PC-3 (cell line): ENCODE results near the gene TM9SF3. TPM values are rescaled to one million over a fixed set of nuclear protein-coding genes. Genes with fewer than 3 reads are reported as not detected.
A peak's percentile ranks its signal among the peaks of the same experiment; 100 is the strongest.

ENCODE experiments used
- ATAC-seq: fragments of 200-7000 bp; cut with Tn5 transposase; 2 replicates; pipeline ENCODE4 v1.9.1; 2020; ENCODE audit warnings: mild to moderate bottlenecking, moderate library complexity
- BruUV-seq: library from RNA; stranded (reverse); fragments of 400-500 nt; replicated peaks from 2 replicates; lab custom pipeline; 2021; lab: Mats Ljungman, UMichigan
- CTCF ChIA-PET: fragments of 300-600 bp; sonication (Branson Sonifier 250); formaldehyde crosslinking; loops from one replicate; lab custom pipeline; 2022; ENCODE audit warnings: antibody characterized with exemption; lab: Charles Lee
- POLR2A ChIA-PET: fragments of 300-600 bp; sonication (Branson Sonifier 250); formaldehyde crosslinking; loops from one replicate; lab custom pipeline; 2022; ENCODE audit warnings: antibody characterized with exemption; ENCODE audit not compliant: unreplicated experiment; lab: Charles Lee
- DNase-seq: peaks from one replicate; pipeline ENCODE4 v3.0.0-alpha.2; 2015
- H2AFZ ChIP-seq: fragments of 300-600 bp; sonication (generic); 2 replicates; pipeline ENCODE4 v1.6.0; 2016; ENCODE audit warnings: antibody characterized with exemption, low read length
- H3F3A ChIP-seq: fragments of 300-600 bp; sonication (generic); one replicate; pipeline ENCODE4 v1.6.0; 2017; ENCODE audit warnings: antibody characterized with exemption, low read length, control low read depth, mild to moderate bottlenecking; ENCODE audit not compliant: unreplicated experiment
- H3K27ac ChIP-seq: fragments of 300-600 bp; sonication (generic); 2 replicates; pipeline ENCODE4 v1.5.1; 2016; ENCODE audit warnings: mild to moderate bottlenecking, low read length
- H3K27me3 ChIP-seq: fragments of 300-600 bp; sonication (generic); 2 replicates; pipeline ENCODE4 v1.6.1; 2016; ENCODE audit warnings: low read length, mixed read lengths
- H3K36me3 ChIP-seq: fragments of 300-600 bp; sonication (generic); 2 replicates; pipeline ENCODE4 v1.6.1; 2016; ENCODE audit warnings: low read depth, mixed run types, low read length, mixed read lengths
- H3K4me1 ChIP-seq: fragments of 300-600 bp; sonication (generic); 2 replicates; pipeline ENCODE4 v1.5.1; 2016; ENCODE audit warnings: low read length; ENCODE audit not compliant: insufficient read depth
- H3K4me2 ChIP-seq: fragments of 300-600 bp; sonication (generic); 2 replicates; pipeline ENCODE4 v1.6.0; 2016; ENCODE audit warnings: low read length
- H3K4me3 ChIP-seq: fragments of 300-600 bp; sonication (generic); 2 replicates; pipeline ENCODE4 v1.5.1; 2016; ENCODE audit warnings: mild to moderate bottlenecking, low read length, mixed read lengths
- H3K79me2 ChIP-seq: fragments of 300-600 bp; sonication (generic); 2 replicates; pipeline ENCODE4 v1.6.1; 2017; ENCODE audit warnings: low read length, mixed read lengths
- H3K9ac ChIP-seq: fragments of 300-600 bp; sonication (generic); 2 replicates; pipeline ENCODE4 v1.6.0; 2016; ENCODE audit warnings: mild to moderate bottlenecking, low read length
- H3K9me2 ChIP-seq: fragments of 300-600 bp; sonication (generic); replicated peaks from 2 replicates; pipeline ENCODE4 v1.6.1; 2016; ENCODE audit warnings: mixed run types, low read length, mixed read lengths
- H3K9me3 ChIP-seq: fragments of 300-600 bp; sonication (generic); 2 replicates; pipeline ENCODE4 v1.6.1; 2016; ENCODE audit warnings: low read length, mixed read lengths
- H4K20me1 ChIP-seq: fragments of 300-600 bp; sonication (generic); 2 replicates; pipeline ENCODE4 v1.6.1; 2016; ENCODE audit warnings: low read length, mixed read lengths
- EZH2 ChIP-seq: fragments of 300-600 bp; sonication (generic); IDR thresholded peaks from one replicate; pipeline ENCODE4 v1.6.1; 2017; ENCODE audit warnings: antibody characterized with exemption, mild to moderate bottlenecking, low read length; ENCODE audit not compliant: unreplicated experiment
- EZH2phosphoT487 ChIP-seq: fragments of 300-600 bp; sonication (generic); IDR thresholded peaks from 2 replicates; pipeline ENCODE4 v1.6.1; 2018; ENCODE audit warnings: mild to moderate bottlenecking, antibody characterized with exemption, low read length, borderline replicate concordance
- intact Hi-C: fragments of 100-400 bp; cut with micrococcal nuclease; formaldehyde crosslinking; loops from 2 replicates; pipeline ENCODE4 v1.9.0; 2023
- total RNA-seq: library from RNA; depleted of rRNA; stranded (reverse); fragments of >200 nt; gene quantifications from 2 replicates; pipeline ENCODE4 v1.2.3, GENCODE V29; 2014
- TF ChIP-seq, protein P1 (sequence below): fragments of 300-600 bp; sonication (generic); conservative IDR thresholded peaks from 2 replicates; pipeline ENCODE4 v1.5.1; 2017; ENCODE audit warnings: antibody characterized with exemption, low read depth, mild to moderate bottlenecking, low read length

Gene TM9SF3
- total RNA-seq, 1 experiment from 2014 or later = 39.2 TPM

DNA sequence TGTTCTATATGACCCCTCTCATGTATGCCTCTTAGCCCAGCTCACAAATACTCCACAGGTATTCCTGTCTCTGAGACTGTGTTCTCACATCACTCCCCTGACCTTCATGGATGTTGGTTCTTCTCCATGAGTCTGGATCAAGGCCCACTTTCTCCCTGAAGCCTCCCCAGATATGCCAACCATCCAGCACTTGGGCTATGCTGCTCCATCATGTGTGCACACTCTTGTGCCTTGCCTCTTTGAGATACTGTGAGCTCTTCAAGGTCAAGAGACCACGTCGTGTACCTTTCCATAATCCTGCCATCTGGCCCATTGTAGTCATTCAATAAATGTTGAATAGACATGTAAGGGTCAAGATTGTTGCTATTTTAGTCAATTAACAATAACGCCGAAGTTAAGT lies 30.1 kb upstream of the TM9SF3 start:
- ATAC-seq (no peak), DNase-seq (no peak)
- Histone ChIP-seq H4K20me1 (no peaks in the 10 kb centered on the region), H3K9ac (no peak overlapping the region), H3K36me3 (no peaks in the 10 kb centered on the region), H3K79me2 (no peaks in the 10 kb centered on the region), H3K9me2 (no peaks in the 10 kb centered on the region), H3K27ac (no peak overlapping the region), H3K4me3 (no peak overlapping the region), H3K9me3 (no peaks in the 10 kb centered on the region), H3K4me1 (peaks cover 34% of the 10 kb centered on the region), H3K4me2 (no peak overlapping the region), H3K27me3 (no peaks in the 10 kb centered on the region), H2AFZ (no peak overlapping the region), H3F3A (no peaks in the 10 kb centered on the region)
- TF ChIP-seq EZH2 (no peak), EZH2phosphoT487 (no peak)
- TF ChIP-seq, protein P1, sequence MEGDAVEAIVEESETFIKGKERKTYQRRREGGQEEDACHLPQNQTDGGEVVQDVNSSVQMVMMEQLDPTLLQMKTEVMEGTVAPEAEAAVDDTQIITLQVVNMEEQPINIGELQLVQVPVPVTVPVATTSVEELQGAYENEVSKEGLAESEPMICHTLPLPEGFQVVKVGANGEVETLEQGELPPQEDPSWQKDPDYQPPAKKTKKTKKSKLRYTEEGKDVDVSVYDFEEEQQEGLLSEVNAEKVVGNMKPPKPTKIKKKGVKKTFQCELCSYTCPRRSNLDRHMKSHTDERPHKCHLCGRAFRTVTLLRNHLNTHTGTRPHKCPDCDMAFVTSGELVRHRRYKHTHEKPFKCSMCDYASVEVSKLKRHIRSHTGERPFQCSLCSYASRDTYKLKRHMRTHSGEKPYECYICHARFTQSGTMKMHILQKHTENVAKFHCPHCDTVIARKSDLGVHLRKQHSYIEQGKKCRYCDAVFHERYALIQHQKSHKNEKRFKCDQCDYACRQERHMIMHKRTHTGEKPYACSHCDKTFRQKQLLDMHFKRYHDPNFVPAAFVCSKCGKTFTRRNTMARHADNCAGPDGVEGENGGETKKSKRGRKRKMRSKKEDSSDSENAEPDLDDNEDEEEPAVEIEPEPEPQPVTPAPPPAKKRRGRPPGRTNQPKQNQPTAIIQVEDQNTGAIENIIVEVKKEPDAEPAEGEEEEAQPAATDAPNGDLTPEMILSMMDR = no peak
- ChIA-PET CTCF (no interaction called here), POLR2A (no interaction called here)
- no TSS peak for BruUV-seq
- intact Hi-C loops = no loop called here

DNA sequence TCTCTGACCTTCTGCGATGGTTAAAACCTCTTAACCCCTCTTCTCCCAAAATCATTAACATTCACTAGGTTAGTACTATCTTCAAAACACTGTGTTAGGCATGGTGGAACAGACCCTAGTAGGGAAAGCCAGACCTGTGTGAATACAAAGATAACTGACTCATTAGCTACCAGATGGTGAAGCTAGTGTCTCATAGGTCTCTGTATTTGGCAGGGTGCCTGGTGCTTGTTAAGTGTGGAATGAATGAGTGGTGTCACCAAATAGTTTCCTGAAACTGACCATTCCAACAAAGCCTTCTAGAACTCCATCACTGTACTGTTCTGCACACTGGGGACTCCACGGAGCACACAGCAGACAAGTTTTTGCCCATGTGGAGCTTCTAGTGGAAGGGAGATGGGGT lies 27.7 kb upstream of the TM9SF3 start:
- peak; percentile 88 for ATAC-seq
- no peak overlapping the region for H3K9ac ChIP-seq
- BruUV-seq = no TSS peak
- no peaks in the 10 kb centered on the region for H4K20me1 ChIP-seq
- no peaks in the 10 kb centered on the region for H3K27me3 ChIP-seq
- no peaks in the 10 kb centered on the region for H3K9me3 ChIP-seq
- no peak overlapping the region for H3K4me3 ChIP-seq
- H3K4me1 ChIP-seq = peaks cover 38% of the 10 kb centered on the region
- ChIA-PET CTCF (no interaction called here), POLR2A (no interaction called here)
- peak overlapping the region; percentile 39; the same call in 1 of the 2 replicates for H3K27ac ChIP-seq
- TF ChIP-seq, protein P1 = no peak
- TF ChIP-seq EZH2 (no peak), EZH2phosphoT487 (no peak)
- H3F3A ChIP-seq = no peaks in the 10 kb centered on the region
- H3K4me2 ChIP-seq = 0 out of 2 replicates have a peak overlapping the region, but pooled peaks have one; percentile 31
- no peaks in the 10 kb centered on the region for H3K36me3 ChIP-seq
- no peaks in the 10 kb centered on the region for H3K9me2 ChIP-seq
- DNase-seq = peak; percentile 91
- no peak overlapping the region for H2AFZ ChIP-seq
- H3K79me2 ChIP-seq = no peaks in the 10 kb centered on the region
- intact Hi-C loops = no loop called here

DNA sequence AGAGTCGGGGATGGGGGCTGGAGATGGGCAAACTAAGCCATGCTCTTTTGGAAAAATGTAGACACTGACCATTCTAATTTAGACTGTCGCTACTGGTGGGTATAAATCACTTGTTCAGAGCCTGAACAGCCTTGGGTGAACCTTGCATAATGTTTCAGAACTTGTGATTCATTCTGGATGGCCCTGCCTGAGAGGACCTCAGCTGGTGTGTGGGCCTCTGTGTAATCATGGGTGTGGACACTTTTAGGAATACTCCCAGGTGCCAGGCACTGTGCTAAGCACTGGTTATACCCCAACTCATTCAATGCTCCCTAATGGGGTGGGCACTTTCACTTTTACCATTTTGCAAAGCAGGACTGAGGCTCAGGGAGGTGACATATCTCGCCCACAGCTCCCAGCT lies 26.8 kb upstream of the TM9SF3 start:
- H3K4me1 ChIP-seq = peaks cover 38% of the 10 kb centered on the region
- H3K36me3 ChIP-seq = no peaks in the 10 kb centered on the region
- H3K27ac ChIP-seq = peak overlapping the region; percentile 39; the same call in 1 of the 2 replicates
- no peaks in the 10 kb centered on the region for H3K9me2 ChIP-seq
- no TSS peak for BruUV-seq
- H3K4me3 ChIP-seq = no peak overlapping the region
- DNase-seq (peak; percentile 30), ATAC-seq (no peak)
- H3F3A ChIP-seq = no peaks in the 10 kb centered on the region
- intact Hi-C loops = no loop called here
- POLR2A ChIA-PET = no interaction called here
- CTCF ChIA-PET = no interaction called here
- H3K9me3 ChIP-seq = no peaks in the 10 kb centered on the region
- no peaks in the 10 kb centered on the region for H3K27me3 ChIP-seq
- no peak overlapping the region for H2AFZ ChIP-seq
- H3K4me2 ChIP-seq = no peak overlapping the region
- no peak overlapping the region for H3K9ac ChIP-seq
- no peak for TF ChIP-seq EZH2phosphoT487
- no peak for TF ChIP-seq EZH2
- TF ChIP-seq, protein P1 = no peak
- no peaks in the 10 kb centered on the region for H3K79me2 ChIP-seq
- no peaks in the 10 kb centered on the region for H4K20me1 ChIP-seq
